ENCODE data around the gene ARMC3. TPM values are rescaled to one million over a fixed set of nuclear protein-coding genes. Genes with fewer than 3 reads are reported as not detected.

The ARMC3 gene
- total RNA-seq, 1 experiment from 2014 or later = 14.4 TPM

DNA sequence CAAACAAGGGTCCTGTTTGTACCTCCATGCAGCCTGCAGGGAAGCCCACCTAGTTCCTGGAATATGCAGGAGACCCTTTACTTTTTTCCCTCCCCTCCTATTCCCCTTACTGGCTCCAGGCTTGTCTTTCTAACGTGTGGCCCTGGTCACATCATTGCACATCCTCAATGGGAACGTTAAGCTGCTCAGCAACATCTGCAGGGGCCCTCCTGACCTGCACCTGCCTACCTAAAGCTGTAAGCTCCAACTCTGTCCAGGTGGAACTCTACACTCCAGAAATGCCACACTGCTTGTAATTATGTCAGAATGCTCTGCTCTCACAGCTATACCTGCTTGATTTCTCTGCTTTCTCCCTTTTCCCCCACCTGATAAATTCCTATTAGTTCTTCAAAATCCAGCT, 72.1 kb downstream of the ARMC3 start:
- Histone ChIP-seq H3K27ac (no peak overlapping the region), H3K4me3 (no peak overlapping the region), H3K36me3 (ENCODE audit: low read depth) (no peaks in the 10 kb centered on the region), H3K27me3 (ENCODE audit: insufficient read depth, low read depth) (no peaks in the 10 kb centered on the region), H3K9me3 (ENCODE audit: insufficient read depth, low read depth) (no peaks in the 10 kb centered on the region), H2AFZ (no peak overlapping the region), H3K4me2 (no peak overlapping the region), H3K9me2 (ENCODE audit: insufficient read depth) (no peaks in the 10 kb centered on the region), H4K20me1 (ENCODE audit: insufficient read depth) (no peaks in the 10 kb centered on the region), H3F3A (ENCODE audit: insufficient read depth, low read depth) (no peaks in the 10 kb centered on the region), H3K79me2 (ENCODE audit: low read depth) (no peaks in the 10 kb centered on the region), H3K4me1 (replicated peaks; ENCODE audit: insufficient read depth) (no peaks in the 10 kb centered on the region)
- no TSS peak for BruUV-seq (replicated peaks)
- TF ChIP-seq, protein P1, sequence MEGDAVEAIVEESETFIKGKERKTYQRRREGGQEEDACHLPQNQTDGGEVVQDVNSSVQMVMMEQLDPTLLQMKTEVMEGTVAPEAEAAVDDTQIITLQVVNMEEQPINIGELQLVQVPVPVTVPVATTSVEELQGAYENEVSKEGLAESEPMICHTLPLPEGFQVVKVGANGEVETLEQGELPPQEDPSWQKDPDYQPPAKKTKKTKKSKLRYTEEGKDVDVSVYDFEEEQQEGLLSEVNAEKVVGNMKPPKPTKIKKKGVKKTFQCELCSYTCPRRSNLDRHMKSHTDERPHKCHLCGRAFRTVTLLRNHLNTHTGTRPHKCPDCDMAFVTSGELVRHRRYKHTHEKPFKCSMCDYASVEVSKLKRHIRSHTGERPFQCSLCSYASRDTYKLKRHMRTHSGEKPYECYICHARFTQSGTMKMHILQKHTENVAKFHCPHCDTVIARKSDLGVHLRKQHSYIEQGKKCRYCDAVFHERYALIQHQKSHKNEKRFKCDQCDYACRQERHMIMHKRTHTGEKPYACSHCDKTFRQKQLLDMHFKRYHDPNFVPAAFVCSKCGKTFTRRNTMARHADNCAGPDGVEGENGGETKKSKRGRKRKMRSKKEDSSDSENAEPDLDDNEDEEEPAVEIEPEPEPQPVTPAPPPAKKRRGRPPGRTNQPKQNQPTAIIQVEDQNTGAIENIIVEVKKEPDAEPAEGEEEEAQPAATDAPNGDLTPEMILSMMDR (conservative IDR thresholded peaks at IDR 0.05) = no peak
- TF ChIP-seq EZH2 (IDR thresholded peaks at IDR 0.05; ENCODE audit: low read depth) = no peak
- intact Hi-C loops (cut with micrococcal nuclease; ENCODE audit: unreplicated experiment) = loop anchor here (5.0 kb wide), 1 partner anchor 37 kb away; no protein-coding TSS in a partner anchor
- DNase-seq = no peak
- POLR2A ChIA-PET (ENCODE audit: unreplicated experiment) = no interaction called here
- CTCF ChIA-PET = no interaction called here

DNA sequence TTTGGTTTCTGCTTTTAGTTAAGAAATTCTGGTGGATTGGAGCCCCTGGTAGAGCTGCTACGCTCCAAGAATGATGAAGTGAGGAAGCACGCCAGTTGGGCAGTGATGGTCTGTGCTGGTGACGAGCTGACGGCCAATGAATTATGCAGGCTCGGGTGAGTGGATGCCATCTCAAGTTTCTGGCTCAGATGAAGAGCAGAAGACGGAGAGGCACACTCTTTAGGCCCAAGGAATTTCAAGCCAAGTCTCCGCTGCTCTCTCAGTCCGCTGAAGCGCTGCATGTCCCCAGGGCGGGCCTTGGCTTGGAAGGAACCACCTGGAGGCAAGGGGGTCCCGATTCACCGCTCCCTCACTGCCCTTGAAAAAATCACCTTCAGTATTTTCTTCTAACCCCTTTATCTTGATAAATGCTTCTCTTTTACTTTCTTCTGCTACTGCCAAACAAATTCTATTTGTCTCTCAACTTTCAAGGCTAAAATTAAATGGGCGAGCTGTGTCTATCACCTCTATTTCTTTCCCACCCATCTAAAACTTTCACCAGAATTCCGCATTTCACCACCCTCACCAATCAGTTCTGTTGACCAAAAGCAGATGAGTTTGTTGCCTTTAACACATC, 74.2 kb downstream of the ARMC3 start:
- DNase-seq = no peak
- ChIA-PET CTCF (no interaction called here), POLR2A (ENCODE audit: unreplicated experiment) (no interaction called here)
- no peaks in the 10 kb centered on the region for H3K79me2 ChIP-seq (ENCODE audit: low read depth)
- H3K9me3 ChIP-seq (ENCODE audit: insufficient read depth, low read depth) = no peaks in the 10 kb centered on the region
- no TSS peak for BruUV-seq (replicated peaks)
- H3K27me3 ChIP-seq (ENCODE audit: insufficient read depth, low read depth) = no peaks in the 10 kb centered on the region
- intact Hi-C loops (cut with micrococcal nuclease; ENCODE audit: unreplicated experiment) = loop anchor here (5.0 kb wide), 1 partner anchor 35 kb away; no protein-coding TSS in a partner anchor
- no peak overlapping the region for H3K27ac ChIP-seq
- no peak overlapping the region for H3K4me3 ChIP-seq
- H3K9me2 ChIP-seq (ENCODE audit: insufficient read depth) = no peaks in the 10 kb centered on the region
- no peaks in the 10 kb centered on the region for H4K20me1 ChIP-seq (ENCODE audit: insufficient read depth)
- H3F3A ChIP-seq (ENCODE audit: insufficient read depth, low read depth) = no peaks in the 10 kb centered on the region
- no peaks in the 10 kb centered on the region for H3K4me1 ChIP-seq (replicated peaks; ENCODE audit: insufficient read depth)
- H2AFZ ChIP-seq = no peak overlapping the region
- H3K36me3 ChIP-seq (ENCODE audit: low read depth) = no peaks in the 10 kb centered on the region
- H3K4me2 ChIP-seq = no peak overlapping the region
- TF ChIP-seq EZH2 (IDR thresholded peaks at IDR 0.05; ENCODE audit: low read depth) = no peak
- TF ChIP-seq, protein P1 (conservative IDR thresholded peaks at IDR 0.05) = no peak

DNA sequence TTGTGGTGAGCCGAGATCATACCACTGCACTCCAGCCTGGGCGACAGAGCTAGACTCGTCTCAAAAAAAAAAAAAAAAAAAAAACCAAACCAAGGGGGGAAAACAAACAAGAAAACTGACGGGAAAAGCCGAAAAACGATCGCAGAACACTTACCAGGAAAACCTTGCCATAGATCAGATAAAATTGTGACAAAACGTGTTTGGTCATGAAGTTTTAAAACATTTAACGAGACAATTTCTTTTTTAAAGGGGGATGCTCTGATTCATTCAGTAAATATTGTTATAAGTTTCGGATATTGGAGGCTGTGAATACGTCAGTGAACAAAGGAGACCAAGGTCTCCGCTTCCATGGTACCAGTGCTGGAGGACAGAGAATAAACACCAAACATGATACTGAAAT, 77.3 kb downstream of the ARMC3 start:
- H4K20me1 ChIP-seq (ENCODE audit: insufficient read depth) = no peaks in the 10 kb centered on the region
- no peaks in the 10 kb centered on the region for H3K9me3 ChIP-seq (ENCODE audit: insufficient read depth, low read depth)
- no peak overlapping the region for H3K4me2 ChIP-seq
- no peaks in the 10 kb centered on the region for H3K36me3 ChIP-seq (ENCODE audit: low read depth)
- no peak overlapping the region for H3K4me3 ChIP-seq
- H3K27me3 ChIP-seq (ENCODE audit: insufficient read depth, low read depth) = no peaks in the 10 kb centered on the region
- CTCF ChIA-PET = no interaction called here
- no peak overlapping the region for H2AFZ ChIP-seq
- BruUV-seq (replicated peaks) = no TSS peak
- no peaks in the 10 kb centered on the region for H3F3A ChIP-seq (ENCODE audit: insufficient read depth, low read depth)
- H3K27ac ChIP-seq = no peak overlapping the region
- intact Hi-C loops (cut with micrococcal nuclease; ENCODE audit: unreplicated experiment) = no loop called here
- H3K79me2 ChIP-seq (ENCODE audit: low read depth) = no peaks in the 10 kb centered on the region
- H3K4me1 ChIP-seq (replicated peaks; ENCODE audit: insufficient read depth) = no peaks in the 10 kb centered on the region
- H3K9me2 ChIP-seq (ENCODE audit: insufficient read depth) = no peaks in the 10 kb centered on the region
- TF ChIP-seq EZH2 (IDR thresholded peaks at IDR 0.05; ENCODE audit: low read depth) = no peak
- TF ChIP-seq, protein P1 (conservative IDR thresholded peaks at IDR 0.05) = no peak
- POLR2A ChIA-PET (ENCODE audit: unreplicated experiment) = interaction anchor here (0.7 kb wide), 1 partner anchor 1022 kb away, joined by 10 read pairs; no protein-coding TSS in a partner anchor
- DNase-seq = no peak

Measured in PC-9 (cell line).